C4-2B (cell line): Measurements from ENCODE around the gene CENPP.

Source experiments
- H3K27ac ChIP-seq: fragments of 450-650 bp; 2 replicates; pipeline ENCODE4 v1.5.1; 2017
- CTCF ChIP-seq: fragments of 450-650 bp; conservative IDR thresholded peaks from 2 replicates; pipeline ENCODE4 v1.5.1; 2017; ENCODE audit warnings: mild to moderate bottlenecking
- ZFX ChIP-seq: fragments of 450-650 bp; IDR thresholded peaks from 2 replicates; pipeline ENCODE4 v1.6.1; 2017

CENPP gene

GRCh38 chr9:92613268-92614122, 287.7 kb downstream of the CENPP start:
- no peak overlapping the region for H3K27ac ChIP-seq
- TF ChIP-seq ZFX (no peak), CTCF (no peak)

- TF ChIP-seq ZFX, result no peak
- TF ChIP-seq CTCF, result no peak
- no peak overlapping the region for H3K27ac ChIP-seq
These were observed 288.4 kb downstream of the CENPP start for GRCh38 chr9:92614123-92614510.

GRCh38 chr9:92614763-92615461, 289.2 kb downstream of the CENPP start:
- no peak overlapping the region for H3K27ac ChIP-seq
- TF ChIP-seq CTCF, result no peak
- no peak for TF ChIP-seq ZFX

- TF ChIP-seq CTCF, result no peak
- no peak overlapping the region for H3K27ac ChIP-seq
These were observed 290.0 kb downstream of the CENPP start for GRCh38 chr9:92615790-92616189.

GRCh38 chr9:92616199-92616641, 290.5 kb downstream of the CENPP start:
- no peak overlapping the region for H3K27ac ChIP-seq
- TF ChIP-seq ZFX, result no peak
- TF ChIP-seq CTCF, result no peak

- H3K27ac ChIP-seq, result no peak overlapping the region
- no peak for TF ChIP-seq CTCF
These were observed 290.9 kb downstream of the CENPP start for GRCh38 chr9:92616655-92617111.

- H3K27ac ChIP-seq, result no peak overlapping the region
- TF ChIP-seq ZFX (no peak), CTCF (no peak)
These were observed 291.6 kb downstream of the CENPP start for GRCh38 chr9:92617195-92617813.
